GM12878 (cell line): ENCODE measurements around the gene KDM4C. TPM values are rescaled to one million over a fixed set of nuclear protein-coding genes. Genes with fewer than 3 reads are reported as not detected.

Experiments
- ATAC-seq: fragments of 200-7000 bp; cut with Tn5 transposase; 3 replicates; pipeline ENCODE4 v1.9.1; 2020; ENCODE audit warnings: mild to moderate bottlenecking, moderate library complexity
- BruUV-seq: library from RNA; stranded (reverse); fragments of 400-500 nt; replicated peaks from 2 replicates; lab custom pipeline; 2021; lab: Mats Ljungman, UMichigan
- CTCF ChIA-PET: fragments of 300-600 bp; sonication (Branson Sonifier 250); formaldehyde crosslinking; extraction: SDS; loops from one replicate; lab custom pipeline; 2021; ENCODE audit warnings: inconsistent platforms; lab: Yijun Ruan, JAX
- POLR2A ChIA-PET: fragments of 350-600 bp; formaldehyde crosslinking; extraction: SDS; loops from one replicate; lab custom pipeline; 2021; ENCODE audit warnings: inconsistent platforms; lab: Charles Lee
- RAD21 ChIA-PET: fragments of 300-600 bp; sonication (Branson Sonifier 250); formaldehyde crosslinking; loops from one replicate; lab custom pipeline; 2023; ENCODE audit warnings: antibody characterized with exemption; ENCODE audit not compliant: unreplicated experiment; lab: Charles Lee
- SMC1A ChIA-PET: fragments of 300-600 bp; sonication (Branson Sonifier 250); formaldehyde crosslinking; loops from one replicate; lab custom pipeline; 2023; ENCODE audit not compliant: unreplicated experiment, uncharacterized antibody; lab: Charles Lee
- DNase-seq: peaks from one replicate; pipeline ENCODE4 v3.0.0-alpha.2; 2011; ENCODE audit warnings: low read depth, low spot score
- FAIRE-seq: peaks from 3 replicates; lab custom pipeline; 2011; peaks lifted over from hg19 to GRCh38; lab: Jason Lieb, UNC
- H2AFZ ChIP-seq: 2 replicates; pipeline ENCODE4 v1.6.0; 2011; ENCODE audit warnings: low read depth, low read length, control low read depth; ENCODE audit not compliant: control insufficient read depth
- H3K27ac ChIP-seq: 2 replicates; pipeline ENCODE4 v1.5.1; 2011; ENCODE audit warnings: control low read depth; ENCODE audit not compliant: control insufficient read depth, insufficient read depth
- H3K27me3 ChIP-seq, 2 experiments: replicated peaks in 1 of 2; 2 replicates each; pipeline versions ENCODE4 v1.6.0 to v1.6.1; 2011; ENCODE audit warnings: low read length in 1 of 2; ENCODE audit not compliant: control insufficient read depth in 2 of 2, insufficient read depth in 2 of 2
- H3K36me3 ChIP-seq, 2 experiments: 2 replicates each; pipeline ENCODE4 v1.5.1; 2011; ENCODE audit warnings: low read length in 1 of 2; ENCODE audit not compliant: control insufficient read depth in 2 of 2, insufficient read depth in 2 of 2
- H3K4me1 ChIP-seq: 2 replicates; pipeline ENCODE4 v1.6.1; 2011; ENCODE audit warnings: mild to moderate bottlenecking, low read length, moderate library complexity, mixed read lengths; ENCODE audit not compliant: control insufficient read depth, insufficient read depth
- H3K4me2 ChIP-seq: 2 replicates; pipeline ENCODE4 v1.6.0; 2011; ENCODE audit warnings: control low read depth; ENCODE audit not compliant: control insufficient read depth, insufficient read depth
- H3K4me3 ChIP-seq: fragments of 200-600 bp; sonication (generic); 2 replicates; pipeline ENCODE4 v1.5.1; 2016
- H3K79me2 ChIP-seq: 2 replicates; pipeline ENCODE4 v1.6.0; 2011; ENCODE audit warnings: low read length; ENCODE audit not compliant: control insufficient read depth, insufficient read depth
- H3K9ac ChIP-seq: 2 replicates; pipeline ENCODE4 v1.8.0; 2011; ENCODE audit warnings: low read length, control low read depth, mixed read lengths; ENCODE audit not compliant: control insufficient read depth, insufficient read depth
- H3K9me3 ChIP-seq: replicated peaks from 3 replicates; pipeline ENCODE4 v1.5.1; 2011; ENCODE audit warnings: mild to moderate bottlenecking, low read length; ENCODE audit not compliant: control insufficient read depth, insufficient read depth
- H4K20me1 ChIP-seq: 2 replicates; pipeline ENCODE4 v1.6.0; 2011; ENCODE audit not compliant: control insufficient read depth, insufficient read depth
- BCL3 ChIP-seq: IDR thresholded peaks from 2 replicates; pipeline ENCODE4 v1.6.1; 2011; ENCODE audit warnings: borderline replicate concordance, low read depth, mild to moderate bottlenecking, moderate library complexity, low read length; ENCODE audit not compliant: insufficient read depth, poor library complexity, severe bottlenecking
- FOS ChIP-seq: IDR thresholded peaks from 3 replicates; pipeline ENCODE4 v1.6.1; 2011; ENCODE audit warnings: borderline replicate concordance; ENCODE audit not compliant: insufficient read length; ENCODE audit errors: extremely low read depth
- GATAD2B ChIP-seq: fragments of 450-650 bp; conservative IDR thresholded peaks from 2 replicates; pipeline ENCODE4 v1.6.1; 2017; ENCODE audit warnings: low read depth, mild to moderate bottlenecking, moderate library complexity
- HCFC1 ChIP-seq: fragments of 150-350 bp; IDR thresholded peaks from 2 replicates; pipeline ENCODE4 v1.6.1; 2014; ENCODE audit warnings: low read length
- IKZF1 ChIP-seq: fragments of 450-650 bp; conservative IDR thresholded peaks from 2 replicates; pipeline ENCODE4 v1.6.1; 2017; ENCODE audit warnings: antibody characterized with exemption, mild to moderate bottlenecking
- KLF5 ChIP-seq: fragments of 450-650 bp; IDR thresholded peaks from 2 replicates; pipeline ENCODE4 v1.6.1; 2014; ENCODE audit warnings: mild to moderate bottlenecking; ENCODE audit not compliant: partially characterized antibody
- LARP7 ChIP-seq: fragments of 450-650 bp; IDR thresholded peaks from 2 replicates; pipeline ENCODE4 v1.6.1; 2017; ENCODE audit warnings: mild to moderate bottlenecking
- MLLT1 ChIP-seq: fragments of 450-650 bp; IDR thresholded peaks from 2 replicates; pipeline ENCODE4 v1.6.1; 2016; ENCODE audit warnings: mild to moderate bottlenecking
- RCOR1 ChIP-seq: conservative IDR thresholded peaks from 2 replicates; pipeline ENCODE4 v1.6.1; 2012; ENCODE audit warnings: low read depth, low read length, improper control_type of control experiment
- RFX5 ChIP-seq: IDR thresholded peaks from 2 replicates; pipeline ENCODE4 v1.6.1; 2011; ENCODE audit warnings: low read depth, low read length, improper control_type of control experiment
- SP1 ChIP-seq: IDR thresholded peaks from one replicate; pipeline ENCODE4 v1.6.1; 2011; ENCODE audit warnings: low read depth, low read length
- SPI1 ChIP-seq: IDR thresholded peaks from 2 replicates; pipeline ENCODE4 v1.6.1; 2011; ENCODE audit warnings: low read depth, mild to moderate bottlenecking, low read length, moderate library complexity, borderline replicate concordance; ENCODE audit not compliant: insufficient read depth
- TBL1XR1 ChIP-seq: IDR thresholded peaks from 2 replicates; pipeline ENCODE4 v1.6.1; 2012; ENCODE audit warnings: low read depth, low read length, improper control_type of control experiment
- TCF3 ChIP-seq: IDR thresholded peaks from 2 replicates; pipeline ENCODE4 v1.6.1; 2012; ENCODE audit warnings: low read depth, mild to moderate bottlenecking, low read length, borderline replicate concordance; ENCODE audit not compliant: insufficient read depth
- WGBS: methylation state at CpG from one replicate; pipeline ENCODE4 v1.1.6; 2016; ENCODE audit warnings: low lambda C conversion rate; ENCODE audit not compliant: insufficient replicate concordance, insufficient coverage; ENCODE audit errors: missing lambda C conversion rate; 5-methylcytosine and 5-hydroxymethylcytosine counted together
- in situ Hi-C: fragments of 300-500 bp; cut with MboI; formaldehyde crosslinking; loops from 9 replicates; pipeline ENCODE4 v1.14.3; 2018; ENCODE audit warnings: mixed read lengths
- intact Hi-C: fragments of 100-400 bp; cut with micrococcal nuclease; formaldehyde crosslinking; loops from one replicate; pipeline ENCODE4 v1.14.2; 2022; ENCODE audit not compliant: unreplicated experiment
- polyA plus RNA-seq, 11 experiments: library from polyadenylated mRNA; depleted of rRNA in 4 of 11; unstranded in 6 of 11; stranded (reverse) in 5 of 11; fragments of >200 nt; fragmentation: Nextera tagmentation in 4 of 11; fragmentation: Illumina TruSeq in 1 of 11; extraction: Ambion mirVana in 4 of 11; extraction: Trizol in 1 of 11; gene quantifications; 1 replicate in 1 of 11; 2 replicates in 10 of 11; pipeline versions ENCODE4 v1.2.1 to v1.2.3, GENCODE V29; 2011 to 2016; ENCODE audit warnings: inconsistent platforms in 2 of 11, missing spikeins in 2 of 11, low read depth in 1 of 11
- total RNA-seq, 4 experiments: library from RNA; depleted of rRNA in 3 of 4; stranded (reverse); fragments of >200 nt in 3 of 4; fragmentation: Illumina TruSeq in 1 of 4; extraction: Trizol in 1 of 4; gene quantifications; 2 replicates each; pipeline versions ENCODE4 v1.2.1 to v1.2.3, GENCODE V29; 2013 to 2021

The KDM4C gene
- total and polyA plus RNA-seq, 10 of the 15 experiments (the other 5 are each of a cell fraction or from before 2014, with no cell fraction given), result 6.8 to 41.2 (median 20.1) TPM

GRCh38 chr9:6802926-6803325 lies 45.2 kb downstream of the KDM4C start:
- intact Hi-C loops (no loop called here), in situ Hi-C loops (no loop called here)
- Histone ChIP-seq H3K9ac (no peak overlapping the region), H3K36me3 (peaks cover 1 to 10% of the 10 kb centered on the region in 2 experiments), H3K9me3 (no peaks in the 10 kb centered on the region; the same call in 2 of the 3 replicates), H3K4me2 (no peak overlapping the region), H3K79me2 (peaks cover 2% of the 10 kb centered on the region; the same call in 1 of the 2 replicates), H3K4me3 (no peak overlapping the region), H3K27me3 (no peaks in the 10 kb centered on the region), H3K4me1 (no peaks in the 10 kb centered on the region), H4K20me1 (no peaks in the 10 kb centered on the region; the same call in 1 of the 2 replicates), H3K27ac (no peak overlapping the region), H2AFZ (no peak overlapping the region)
- ChIA-PET SMC1A (no interaction called here), CTCF (no interaction called here), RAD21 (no interaction called here), POLR2A (no interaction called here)
- ATAC-seq (no peak), DNase-seq (no peak), FAIRE-seq (no peak)
- TF ChIP-seq TCF3 (no peak), LARP7 (no peak), RFX5 (no peak), TBL1XR1 (no peak)
- no TSS peak for BruUV-seq
- 99% methylated on average over 4 of the region's 4 CpGs for WGBS

GRCh38 chr9:6805532-6805931 lies 47.8 kb downstream of the KDM4C start:
- SMC1A ChIA-PET, result no interaction called here
- Histone ChIP-seq H3K79me2 (peaks cover 2% of the 10 kb centered on the region), H3K4me1 (no peaks in the 10 kb centered on the region), H3K9ac (no peak overlapping the region)
- ATAC-seq (no peak), DNase-seq (no peak)
- BruUV-seq, result no TSS peak
- TF ChIP-seq MLLT1 (no peak), KLF5 (no peak), FOS (no peak), IKZF1 (no peak), BCL3 (no peak), SPI1 (no peak), HCFC1 (no peak), TBL1XR1 (no peak), RCOR1 (no peak), GATAD2B (no peak), SP1 (no peak)
- TF ChIP-seq, all 136 proteins: peak for 0
- WGBS, result 95% methylated on average over 1 of the region's 1 CpG
- Histone ChIP-seq H3K4me3 (no peak overlapping the region), H2AFZ (no peak overlapping the region), H4K20me1 (no peaks in the 10 kb centered on the region; the same call in 1 of the 2 replicates), H3K27ac (no peak overlapping the region), H3K9me3 (no peaks in the 10 kb centered on the region; the same call in 2 of the 3 replicates), H3K36me3 (peaks cover 1 to 11% of the 10 kb centered on the region in 2 experiments), H3K27me3 (no peaks in the 10 kb centered on the region), H3K4me2 (no peak overlapping the region)
- peak; percentile 38 for FAIRE-seq
- RAD21 ChIA-PET, result no interaction called here
- POLR2A ChIA-PET, result interaction anchor here (1.3 kb wide), 1 partner anchor 46 kb away, joined by 3 read pairs; no protein-coding TSS in a partner anchor
- in situ Hi-C loops (no loop called here), intact Hi-C loops (loop anchor here (2.0 kb wide), 1 partner anchor 13 kb away; no protein-coding TSS in a partner anchor)
- CTCF ChIA-PET, result no interaction called here
